Measurements from ENCODE around the gene PNCK. TPM values are rescaled to one million over a fixed set of nuclear protein-coding genes. Genes with fewer than 3 reads are reported as not detected.

Gene PNCK
- total and polyA plus RNA-seq, 10 of the 15 experiments (the other 5 are each of a cell fraction or from before 2014, with no cell fraction given) = 0.21 to 0.67 (median 0.54) TPM; not detected in 7

DNA sequence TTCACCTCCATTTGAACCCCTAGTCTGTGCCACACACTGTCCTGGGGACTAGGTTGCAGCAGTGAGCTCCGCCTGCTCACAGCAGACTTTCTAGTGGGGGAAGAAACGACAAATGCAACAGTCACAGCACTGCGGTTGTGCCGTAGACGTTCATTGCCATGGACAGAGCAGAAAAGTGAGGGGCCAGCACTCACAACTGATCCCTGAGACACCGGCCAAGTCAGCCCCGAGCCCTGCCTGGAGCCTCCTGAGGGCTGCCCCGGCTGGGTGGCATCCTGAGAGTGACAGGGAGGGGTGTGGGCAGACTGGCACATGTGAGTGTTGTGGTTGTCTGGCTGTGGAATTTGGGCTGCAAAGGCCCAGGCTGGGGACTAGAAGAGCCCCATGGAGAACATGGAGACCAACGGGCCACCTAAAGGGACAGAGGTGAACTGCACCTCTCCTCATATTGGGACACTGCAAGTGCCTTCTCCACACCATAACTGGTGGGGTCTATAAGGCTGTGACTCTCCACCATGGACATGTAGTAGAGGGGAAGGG is 22.0 kb downstream of the PNCK start:
- Histone ChIP-seq H3K27ac (ENCODE audit: control insufficient read depth, insufficient read depth) (no peak overlapping the region), H3K27me3 (replicated peaks in 1 of 2; ENCODE audit: control insufficient read depth in 2 of 2, insufficient read depth in 2 of 2, low read length in 1 of 2) (no peaks in the 10 kb centered on the region; a peak in 1 of 4 replicates), H2AFZ (ENCODE audit: control insufficient read depth, low read depth, low read length) (no peak overlapping the region), H3K4me2 (ENCODE audit: control insufficient read depth, insufficient read depth) (no peak overlapping the region), H3K36me3 (ENCODE audit: control insufficient read depth in 2 of 2, insufficient read depth in 2 of 2, low read length in 1 of 2) (no peaks in the 10 kb centered on the region), H3K79me2 (ENCODE audit: control insufficient read depth, insufficient read depth, low read length) (no peaks in the 10 kb centered on the region), H3K9ac (ENCODE audit: control insufficient read depth, insufficient read depth, low read length) (no peak overlapping the region), H4K20me1 (ENCODE audit: control insufficient read depth, insufficient read depth) (no peaks in the 10 kb centered on the region), H3K4me1 (ENCODE audit: control insufficient read depth, insufficient read depth, low read length) (no peaks in the 10 kb centered on the region), H3K9me3 (replicated peaks; ENCODE audit: control insufficient read depth, insufficient read depth, low read length) (no peaks in the 10 kb centered on the region; the same call in 2 of the 3 replicates), H3K4me3 (no peak overlapping the region)
- ATAC-seq (peak; percentile 85), DNase-seq (ENCODE audit: low read depth, low spot score) (no peak), FAIRE-seq (no peak)
- POLR2A ChIA-PET = no interaction called here
- SMC1A ChIA-PET (ENCODE audit: uncharacterized antibody, unreplicated experiment) = interaction anchor here (1.5 kb wide), 1 partner anchor 70 kb away, joined by 3 read pairs; no protein-coding TSS in a partner anchor
- RAD21 ChIA-PET (ENCODE audit: unreplicated experiment) = interaction anchor here (0.9 kb wide), 1 partner anchor 112 kb away, joined by 3 read pairs; no protein-coding TSS in a partner anchor
- no TSS peak for BruUV-seq (replicated peaks)
- in situ Hi-C loops (cut with MboI) (loop anchor here (10.0 kb wide), 1 partner anchor 117 kb away; no protein-coding TSS in a partner anchor), intact Hi-C loops (cut with micrococcal nuclease; ENCODE audit: unreplicated experiment) (no loop called here)
- CTCF ChIA-PET = interaction anchor here (0.6 to 2.0 kb wide), 5 partner anchors 10 to 112 kb away, joined by 3 to 8 read pairs (median 4); no protein-coding TSS in a partner anchor
- WGBS (ENCODE audit: insufficient coverage, insufficient replicate concordance, low lambda C conversion rate, missing lambda C conversion rate) = 34% methylated on average over 9 of the region's 9 CpGs
- TF ChIP-seq, protein P1, sequence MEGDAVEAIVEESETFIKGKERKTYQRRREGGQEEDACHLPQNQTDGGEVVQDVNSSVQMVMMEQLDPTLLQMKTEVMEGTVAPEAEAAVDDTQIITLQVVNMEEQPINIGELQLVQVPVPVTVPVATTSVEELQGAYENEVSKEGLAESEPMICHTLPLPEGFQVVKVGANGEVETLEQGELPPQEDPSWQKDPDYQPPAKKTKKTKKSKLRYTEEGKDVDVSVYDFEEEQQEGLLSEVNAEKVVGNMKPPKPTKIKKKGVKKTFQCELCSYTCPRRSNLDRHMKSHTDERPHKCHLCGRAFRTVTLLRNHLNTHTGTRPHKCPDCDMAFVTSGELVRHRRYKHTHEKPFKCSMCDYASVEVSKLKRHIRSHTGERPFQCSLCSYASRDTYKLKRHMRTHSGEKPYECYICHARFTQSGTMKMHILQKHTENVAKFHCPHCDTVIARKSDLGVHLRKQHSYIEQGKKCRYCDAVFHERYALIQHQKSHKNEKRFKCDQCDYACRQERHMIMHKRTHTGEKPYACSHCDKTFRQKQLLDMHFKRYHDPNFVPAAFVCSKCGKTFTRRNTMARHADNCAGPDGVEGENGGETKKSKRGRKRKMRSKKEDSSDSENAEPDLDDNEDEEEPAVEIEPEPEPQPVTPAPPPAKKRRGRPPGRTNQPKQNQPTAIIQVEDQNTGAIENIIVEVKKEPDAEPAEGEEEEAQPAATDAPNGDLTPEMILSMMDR (IDR thresholded peaks at IDR 0.05 in 2 of 3, conservative IDR thresholded peaks at IDR 0.05 in 1 of 3; ENCODE audit: control insufficient read depth in 2 of 3, extremely low read depth in 1 of 3, insufficient read depth in 1 of 3, low read depth in 3 of 3, low read length in 3 of 3) = peak; percentile 12 to 48 (median 31); a peak in 4 of 6 replicates
- no peak for TF ChIP-seq CHD1 (IDR thresholded peaks at IDR 0.05; ENCODE audit: low read depth, low read length)

DNA sequence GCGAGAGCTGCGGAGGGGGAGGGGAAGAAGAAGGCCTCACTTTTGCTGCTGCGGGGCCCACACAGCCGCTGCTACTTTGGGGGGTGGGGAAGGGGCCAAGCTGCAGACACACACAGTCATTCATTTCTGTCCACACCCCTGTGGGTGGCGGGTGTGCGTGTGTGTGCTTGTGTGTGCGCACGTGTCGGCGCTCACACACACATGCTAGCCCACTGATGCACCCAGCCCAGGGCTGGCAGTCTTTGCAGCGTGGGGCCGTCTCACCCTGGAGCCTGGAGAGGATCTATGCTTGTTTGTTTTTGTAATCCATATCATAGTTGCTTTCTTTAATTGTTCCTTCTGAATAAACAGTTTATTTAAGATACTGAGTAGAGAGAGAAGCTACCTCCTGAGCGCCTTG is 22.7 kb downstream of the PNCK start:
- H3K36me3 ChIP-seq (ENCODE audit: control insufficient read depth in 2 of 2, insufficient read depth in 2 of 2, low read length in 1 of 2) = no peaks in the 10 kb centered on the region
- ChIA-PET CTCF (interaction anchor here (0.6 to 1.7 kb wide), 3 partner anchors 21 to 111 kb away, joined by 3 to 6 read pairs (median 4); no protein-coding TSS in a partner anchor), POLR2A (no interaction called here), SMC1A (ENCODE audit: uncharacterized antibody, unreplicated experiment) (interaction anchor here (1.5 kb wide), 1 partner anchor 70 kb away, joined by 3 read pairs; no protein-coding TSS in a partner anchor), RAD21 (ENCODE audit: unreplicated experiment) (interaction anchor here (1.7 kb wide), 1 partner anchor 112 kb away, joined by 5 read pairs; no protein-coding TSS in a partner anchor)
- ATAC-seq (no peak), FAIRE-seq (no peak), DNase-seq (ENCODE audit: low read depth, low spot score) (no peak)
- H3K9me3 ChIP-seq (replicated peaks; ENCODE audit: control insufficient read depth, insufficient read depth, low read length) = no peaks in the 10 kb centered on the region; the same call in 2 of the 3 replicates
- BruUV-seq (replicated peaks) = no TSS peak
- H2AFZ ChIP-seq (ENCODE audit: control insufficient read depth, low read depth, low read length) = no peak overlapping the region
- intact Hi-C loops (cut with micrococcal nuclease; ENCODE audit: unreplicated experiment) (no loop called here), in situ Hi-C loops (cut with MboI) (loop anchor here (10.0 kb wide), 1 partner anchor 116 kb away; no protein-coding TSS in a partner anchor)
- no peak overlapping the region for H3K4me3 ChIP-seq
- TF ChIP-seq, protein P2, sequence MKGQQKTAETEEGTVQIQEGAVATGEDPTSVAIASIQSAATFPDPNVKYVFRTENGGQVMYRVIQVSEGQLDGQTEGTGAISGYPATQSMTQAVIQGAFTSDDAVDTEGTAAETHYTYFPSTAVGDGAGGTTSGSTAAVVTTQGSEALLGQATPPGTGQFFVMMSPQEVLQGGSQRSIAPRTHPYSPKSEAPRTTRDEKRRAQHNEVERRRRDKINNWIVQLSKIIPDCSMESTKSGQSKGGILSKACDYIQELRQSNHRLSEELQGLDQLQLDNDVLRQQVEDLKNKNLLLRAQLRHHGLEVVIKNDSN (IDR thresholded peaks at IDR 0.05; ENCODE audit: borderline replicate concordance, extremely low read length, insufficient read depth, low read depth, low read length) = no peak
- TF ChIP-seq ZNF207 (IDR thresholded peaks at IDR 0.05; ENCODE audit: borderline replicate concordance) (no peak), SMAD1 (IDR thresholded peaks at IDR 0.05; ENCODE audit: low read depth, partially characterized antibody) (no peak)
- no peaks in the 10 kb centered on the region; a peak in 1 of 4 replicates for H3K27me3 ChIP-seq (replicated peaks in 1 of 2; ENCODE audit: control insufficient read depth in 2 of 2, insufficient read depth in 2 of 2, low read length in 1 of 2)
- 72% methylated on average over 13 of the region's 13 CpGs for WGBS (ENCODE audit: insufficient coverage, insufficient replicate concordance, low lambda C conversion rate, missing lambda C conversion rate)
- H3K27ac ChIP-seq (ENCODE audit: control insufficient read depth, insufficient read depth) = no peak overlapping the region
- H3K4me1 ChIP-seq (ENCODE audit: control insufficient read depth, insufficient read depth, low read length) = no peaks in the 10 kb centered on the region
- H3K9ac ChIP-seq (ENCODE audit: control insufficient read depth, insufficient read depth, low read length) = no peak overlapping the region
- H4K20me1 ChIP-seq (ENCODE audit: control insufficient read depth, insufficient read depth) = no peaks in the 10 kb centered on the region
- no peaks in the 10 kb centered on the region for H3K79me2 ChIP-seq (ENCODE audit: control insufficient read depth, insufficient read depth, low read length)
- H3K4me2 ChIP-seq (ENCODE audit: control insufficient read depth, insufficient read depth) = no peak overlapping the region
